DMS79 (cell line): ENCODE results near the gene C1orf115.
"Not testable (repeated sequence)": the region's sequence is repeated elsewhere in the genome, so short reads cannot be mapped to it uniquely, and the experiment has no call there.

Experiments used
- DNase-seq: peaks from one replicate; lab custom pipeline; 2025; lab: John Stamatoyannopoulos, UW

Gene C1orf115

GRCh38 chr1:220690140-220691052 lies at the start of gene C1orf115:
C1orf115 (plus strand) TSS chr1:220690363; CDS start chr1:220690403, 40 bp downstream.
- DNase-seq: peak; percentile 54

- DNase-seq: no peak
Measured at GRCh38 chr1:220642285-220642684, 47.9 kb upstream of the C1orf115 start.

GRCh38 chr1:220652995-220653394 lies 37.2 kb upstream of the C1orf115 start:
- DNase-seq: no peak

- DNase-seq: no peak
Measured at GRCh38 chr1:220655509-220655908, 34.7 kb upstream of the C1orf115 start.

GRCh38 chr1:220655961-220656740 lies 34.0 kb upstream of the C1orf115 start:
- DNase-seq: no peak

- no peak for DNase-seq
Measured at GRCh38 chr1:220666349-220666748, 23.8 kb upstream of the C1orf115 start.

- no peak for DNase-seq
Measured at GRCh38 chr1:220669005-220669404, 21.2 kb upstream of the C1orf115 start.

GRCh38 chr1:220670365-220670764 lies 19.8 kb upstream of the C1orf115 start:
- DNase-seq: no peak

- no peak for DNase-seq
Measured at GRCh38 chr1:220673921-220674320, 16.2 kb upstream of the C1orf115 start.

GRCh38 chr1:220677251-220677650 lies 12.9 kb upstream of the C1orf115 start:
- no peak for DNase-seq

- DNase-seq: no peak
Measured at GRCh38 chr1:220680085-220680687, 10.0 kb upstream of the C1orf115 start.

GRCh38 chr1:220681220-220681880 lies 8.8 kb upstream of the C1orf115 start:
- DNase-seq: no peak

GRCh38 chr1:220682901-220683576 lies 7.1 kb upstream of the C1orf115 start:
- DNase-seq: no peak

- DNase-seq: not testable (repeated sequence)
Measured at GRCh38 chr1:220683716-220684115, 6.4 kb upstream of the C1orf115 start.

GRCh38 chr1:220684890-220685289 lies 5.3 kb upstream of the C1orf115 start:
- DNase-seq: no peak

- no peak for DNase-seq
Measured at GRCh38 chr1:220685879-220686278, 4.3 kb upstream of the C1orf115 start.

- DNase-seq: no peak
Measured at GRCh38 chr1:220687809-220688208, 2.4 kb upstream of the C1orf115 start.

- peak; percentile 43 for DNase-seq
Measured at GRCh38 chr1:220689666-220690065, 497 bp upstream of the C1orf115 start.

- DNase-seq: no peak
Measured at GRCh38 chr1:220691053-220691684, 1.0 kb downstream of the C1orf115 start.

- DNase-seq: no peak
Measured at GRCh38 chr1:220692436-220693228, 2.5 kb downstream of the C1orf115 start.
